AG20443 (cell line): ENCODE measurements around the gene PANK4.
"Not testable (repeated sequence)": the region's sequence is repeated elsewhere in the genome, so short reads cannot be mapped to it uniquely, and the experiment has no call there.

Source experiments
- DNase-seq: peaks from one replicate; pipeline ENCODE4 v3.0.0; 2012; ENCODE audit warnings: low spot score, mixed read lengths

The PANK4 gene

GRCh38 chr1:2460203-2460602 lies 66.2 kb downstream of the PANK4 start:
- DNase-seq: no peak

- no peak for DNase-seq
Observed at GRCh38 chr1:2459757-2460156, 66.6 kb downstream of the PANK4 start.

GRCh38 chr1:2459102-2459753 lies 67.2 kb downstream of the PANK4 start:
- not testable (repeated sequence) for DNase-seq

- DNase-seq: no peak
Observed at GRCh38 chr1:2458687-2459086, 67.7 kb downstream of the PANK4 start.
